Adrenal gland (tissue), 5 donors: ENCODE measurements around the gene NDUFB11.

Experiments used
- CTCF ChIP-seq, 6 experiments: fragments of 450-650 bp in 4 of 6; fragments of 200-600 bp in 2 of 6; sonication (generic) in 1 of 6; IDR thresholded peaks; 1 replicate in 5 of 6; 2 replicates in 1 of 6; pipeline versions ENCODE4 v1.5.1 to v1.8.0; 2016 to 2021; ENCODE audit warnings: antibody characterized with exemption in 6 of 6, mild to moderate bottlenecking in 2 of 6, moderate library complexity in 1 of 6
- POLR2A ChIP-seq, 2 donors: fragments of 450-650 bp; IDR thresholded peaks; one replicate each; pipeline ENCODE4 v1.6.1; 2017; ENCODE audit warnings: antibody characterized with exemption in 2 of 2, mild to moderate bottlenecking in 2 of 2, moderate library complexity in 1 of 2
- donor health status: DM: no; HTN: no; CAD: no.

- TF ChIP-seq CTCF (IDR thresholded peaks at IDR 0.05) (no peak), POLR2A (IDR thresholded peaks at IDR 0.05) (no peak)
These were observed 21.6 kb upstream of the NDUFB11 start for GRCh38 chrX:47166126-47166525.
